HEK293T (cell line): ENCODE results near the gene SPI1.

Experiments
- LEF1 ChIP-seq: fragments of 450-650 bp; IDR thresholded peaks from 2 replicates; pipeline ENCODE4 v1.6.1; 2017; ENCODE audit warnings: mild to moderate bottlenecking, borderline replicate concordance
- TARDBP ChIP-seq: fragments of 450-650 bp; IDR thresholded peaks from 2 replicates; pipeline ENCODE4 v1.6.1; 2016

GRCh38 chr11:47345890-47346563, 32.3 kb downstream of the SPI1 start:
- TF ChIP-seq LEF1 (no peak), TARDBP (no peak)
